ENCODE data around the gene MYBBP1A. TPM values are rescaled to one million over a fixed set of nuclear protein-coding genes. Genes with fewer than 3 reads are reported as not detected.
"Not testable (repeated sequence)": the region's sequence is repeated elsewhere in the genome, so short reads cannot be mapped to it uniquely, and the experiment has no call there.

The MYBBP1A gene
- 28.3 TPM for polyA plus RNA-seq (ENCODE audit: insufficient read length)

DNA sequence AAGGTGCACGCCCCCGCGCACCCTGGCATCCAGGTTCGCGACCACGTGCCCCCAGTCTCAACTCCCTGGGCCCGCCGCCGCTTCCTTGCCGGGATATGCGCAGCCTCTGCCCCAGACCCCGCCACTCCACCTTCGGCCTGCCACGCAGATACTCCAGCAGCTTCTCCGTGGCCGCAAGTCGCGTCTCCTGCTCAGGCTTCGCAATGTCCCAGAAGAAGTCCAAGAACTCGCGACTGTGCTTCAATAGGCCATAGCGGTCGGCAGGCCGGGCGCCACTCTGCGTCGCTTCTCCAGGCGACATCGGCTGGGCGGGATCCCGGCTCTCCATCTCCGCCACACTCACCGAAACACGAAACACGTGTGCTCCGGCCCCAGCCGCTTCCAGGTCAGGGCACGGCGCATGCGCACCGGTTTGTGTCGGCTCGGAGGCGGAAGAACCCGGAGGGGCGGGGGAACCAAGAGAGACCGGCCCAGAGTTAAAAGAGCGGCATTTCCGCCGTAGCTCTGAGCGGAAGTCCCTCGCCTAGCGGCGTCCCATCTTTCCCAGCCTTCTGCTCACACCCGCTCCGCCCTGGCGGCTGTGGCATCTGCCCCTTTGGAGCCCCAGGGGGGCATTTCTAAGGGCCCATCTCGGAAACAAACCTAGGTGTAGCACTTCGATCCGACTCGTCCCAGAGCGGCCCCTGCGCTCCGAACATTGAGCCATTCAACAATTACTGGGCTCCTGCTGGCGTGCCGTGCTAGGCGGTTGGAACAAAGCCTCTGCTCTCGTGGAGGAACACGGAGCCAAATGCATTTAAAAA lies at the start of gene MYBBP1A:
MYBBP1A (minus strand) TSS at position 388 of the 803 bp plus-strand sequence; CDS start at position 328, 60 bp downstream.
- DNase-seq (ENCODE audit: low read depth): peak; percentile 90

DNA sequence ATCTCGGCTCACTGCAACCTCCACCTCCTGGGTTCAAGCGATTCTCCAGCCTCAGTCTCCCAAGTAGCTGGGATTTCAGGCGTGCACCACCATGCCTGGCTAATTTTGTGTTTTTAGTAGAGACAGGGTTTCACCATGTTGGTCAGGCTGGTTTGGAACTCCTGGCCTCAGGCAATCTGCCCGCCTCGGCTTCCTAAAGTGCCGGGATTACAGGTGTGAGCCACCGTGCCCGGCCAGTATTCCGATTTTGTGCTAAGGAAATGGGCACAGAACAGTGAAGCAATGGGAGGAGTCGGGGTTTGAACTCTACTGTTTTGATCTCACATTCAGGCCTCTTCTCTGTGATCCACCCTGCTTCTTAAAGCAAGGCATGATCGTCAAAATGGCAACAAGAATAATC lies 49.6 kb upstream of the MYBBP1A start:
- DNase-seq (ENCODE audit: low read depth): not testable (repeated sequence)

- no peak for DNase-seq (ENCODE audit: low read depth)
Measured at GRCh38 chr17:4604111-4604644, 49.0 kb upstream of the MYBBP1A start.

DNA sequence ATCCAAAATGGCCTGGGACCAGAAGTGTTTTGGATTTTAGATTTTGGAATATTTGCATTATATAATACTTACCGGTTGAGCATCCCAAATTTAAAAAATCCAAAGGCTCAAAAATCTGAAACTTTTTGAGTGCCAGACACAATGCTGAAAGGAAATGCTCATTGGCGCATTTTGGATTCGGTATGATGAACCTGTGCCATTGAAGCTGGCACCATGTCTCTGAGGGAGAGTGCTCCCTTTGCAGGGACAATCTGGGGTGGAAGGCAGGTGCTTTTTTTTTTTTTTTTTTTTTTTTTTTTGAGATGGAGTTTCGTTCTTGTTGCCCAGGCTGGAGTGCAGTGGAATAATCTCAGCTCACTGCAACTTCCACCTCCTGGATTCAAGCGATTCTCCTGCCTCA lies 46.9 kb upstream of the MYBBP1A start:
- DNase-seq (ENCODE audit: low read depth): no peak

DNA sequence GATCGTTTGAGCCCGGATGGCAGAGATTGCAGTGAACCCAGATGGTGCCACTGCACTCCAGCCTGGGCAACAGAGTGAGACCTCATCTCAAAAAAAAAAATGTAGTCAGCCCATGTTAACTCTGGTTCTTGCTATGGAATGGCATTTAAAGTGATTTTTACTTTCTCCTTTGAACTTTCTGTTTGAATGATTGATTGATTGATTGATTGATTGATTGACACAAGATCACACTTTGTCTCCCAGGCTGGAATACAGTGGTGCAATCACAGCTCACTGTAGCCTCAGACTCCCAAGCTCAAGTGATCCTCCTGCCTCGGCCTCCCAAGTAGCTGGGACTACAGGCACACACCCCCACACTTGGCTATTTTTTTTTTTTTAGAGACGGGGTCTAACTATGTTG lies 46.1 kb upstream of the MYBBP1A start:
- no peak for DNase-seq (ENCODE audit: low read depth)

- no peak for DNase-seq (ENCODE audit: low read depth)
Measured at GRCh38 chr17:4600563-4600962, 45.4 kb upstream of the MYBBP1A start.

- DNase-seq (ENCODE audit: low read depth): no peak
Measured at GRCh38 chr17:4599505-4600281, 44.5 kb upstream of the MYBBP1A start.

DNA sequence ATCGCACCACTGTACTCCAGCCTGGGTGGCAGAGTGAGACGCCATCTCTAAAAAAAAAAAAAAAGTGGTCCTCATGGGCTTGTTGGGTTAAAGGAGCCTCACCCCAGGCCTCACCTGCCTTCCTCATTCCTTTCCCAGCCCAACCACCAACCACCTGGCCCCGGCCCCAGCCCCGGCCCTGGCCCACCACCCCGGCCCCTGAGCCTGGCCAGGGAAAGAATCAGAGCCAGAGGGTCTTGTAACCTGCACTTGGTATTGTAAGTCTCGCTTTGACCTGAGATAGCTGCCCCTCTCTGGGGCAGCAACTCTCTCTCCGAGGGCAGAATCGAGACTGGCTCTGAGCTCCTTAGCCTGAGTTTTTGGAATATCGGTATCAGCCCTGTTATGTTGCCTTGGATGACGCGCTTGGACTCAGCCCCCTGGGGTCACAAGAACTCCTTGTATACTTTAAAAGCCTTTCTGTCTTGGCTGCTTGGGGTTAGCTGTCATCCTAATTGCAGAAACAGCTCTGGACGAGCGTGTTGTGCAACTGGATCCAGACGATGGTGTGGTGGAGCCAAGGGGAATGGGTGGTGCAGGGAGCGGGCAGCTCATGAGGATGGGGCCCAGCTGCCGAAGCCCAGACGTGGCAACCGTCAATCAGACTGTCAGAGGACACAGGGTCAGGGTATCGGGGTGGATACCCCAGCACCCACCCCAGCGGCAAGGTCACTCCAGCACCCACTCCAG lies 43.8 kb upstream of the MYBBP1A start:
- DNase-seq (ENCODE audit: low read depth): no peak

GRCh38 chr17:4597975-4598374 lies 42.8 kb upstream of the MYBBP1A start:
- no peak for DNase-seq (ENCODE audit: low read depth)

- DNase-seq (ENCODE audit: low read depth): no peak
Measured at GRCh38 chr17:4596636-4597380, 41.6 kb upstream of the MYBBP1A start.

DNA sequence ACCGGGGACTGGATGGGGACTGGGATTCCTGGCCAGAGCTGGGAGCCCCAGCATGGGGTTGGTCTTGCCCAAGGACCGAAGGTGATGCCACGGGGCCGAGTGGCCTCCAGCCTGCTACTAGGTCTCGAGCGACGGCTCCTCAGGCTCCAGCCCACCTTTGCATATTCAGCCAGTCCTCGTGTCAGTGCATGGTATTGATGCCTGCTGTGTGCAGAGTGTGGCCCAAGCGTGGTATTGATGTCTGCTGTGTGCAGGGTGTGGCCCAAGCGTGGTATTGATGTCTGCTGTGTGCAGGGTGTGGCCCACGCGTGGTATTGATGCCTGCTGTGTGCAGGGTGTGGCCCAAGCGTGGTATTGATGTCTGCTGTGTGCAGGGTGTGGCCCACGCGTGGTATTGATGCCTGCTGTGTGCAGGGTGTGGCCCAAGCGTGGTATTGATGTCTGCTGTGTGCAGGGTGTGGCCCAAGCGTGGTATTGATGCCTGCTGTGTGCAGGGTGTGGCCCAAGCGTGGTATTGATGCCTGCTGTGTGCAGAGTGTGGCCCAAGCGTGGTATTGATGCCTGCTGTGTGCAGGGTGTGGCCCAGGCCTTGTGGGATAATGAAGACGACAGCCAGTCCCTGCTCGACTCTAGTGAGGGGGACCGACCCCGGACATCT lies 40.6 kb upstream of the MYBBP1A start:
- not testable (repeated sequence) for DNase-seq (ENCODE audit: low read depth)

DNA sequence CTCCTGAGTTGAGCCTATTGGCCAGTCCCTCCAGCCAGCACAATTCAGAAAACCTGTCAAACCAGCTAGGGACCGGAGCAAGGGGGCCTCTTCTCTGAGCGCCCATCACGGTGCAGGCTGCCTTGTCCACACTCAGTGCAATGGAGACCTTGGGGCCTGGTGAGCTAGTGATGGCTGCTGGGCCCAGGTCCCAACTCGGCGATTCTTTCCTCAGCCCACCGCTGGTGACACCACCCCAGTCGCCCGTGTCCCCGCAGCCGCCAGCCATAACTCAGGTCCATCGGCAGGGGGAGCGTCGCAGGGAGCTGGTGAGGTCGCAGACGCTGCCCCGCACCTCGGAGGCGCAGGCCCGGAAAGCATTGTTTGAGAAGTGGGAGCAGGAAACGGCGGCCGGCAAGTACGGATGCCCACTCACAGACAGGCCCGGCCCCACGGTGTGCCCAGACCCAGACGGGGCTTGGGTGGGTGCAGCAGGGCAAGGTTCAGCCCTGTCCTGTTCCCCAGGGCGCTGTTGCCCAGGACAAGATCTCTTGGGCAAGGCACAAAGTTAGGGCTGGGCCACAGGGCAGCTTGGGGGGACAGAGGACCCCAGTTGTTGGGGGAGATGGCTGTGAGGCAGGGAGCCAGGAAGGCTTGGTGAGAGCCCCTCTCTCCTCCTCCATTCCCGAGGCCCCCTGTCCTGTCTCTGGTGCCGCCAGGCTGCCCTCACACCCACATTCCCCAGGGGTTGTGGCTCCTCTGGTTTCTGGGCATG lies 39.9 kb upstream of the MYBBP1A start:
- no peak for DNase-seq (ENCODE audit: low read depth)

DNA sequence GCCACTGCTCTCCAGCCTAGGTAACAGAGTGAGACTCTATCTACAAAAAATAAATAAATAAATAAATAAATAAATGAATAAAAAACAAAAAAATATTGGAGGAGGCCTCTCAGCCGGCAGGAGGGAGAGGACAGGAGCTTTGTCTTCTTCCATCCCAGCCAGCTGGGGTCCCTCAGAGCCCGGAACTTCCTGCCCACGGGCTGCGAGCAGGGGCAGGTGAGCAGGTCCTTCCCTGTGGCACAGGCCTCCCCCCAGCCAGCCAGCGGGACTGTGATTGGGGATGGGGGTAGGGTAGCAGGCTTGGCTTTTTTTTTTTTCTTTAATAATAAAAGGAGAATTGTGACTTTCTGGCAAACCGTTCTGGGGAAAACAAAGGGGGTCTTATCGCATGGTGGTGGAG lies 39.2 kb upstream of the MYBBP1A start:
- no peak for DNase-seq (ENCODE audit: low read depth)

- DNase-seq (ENCODE audit: low read depth): no peak
Measured at GRCh38 chr17:4593021-4593421, 37.8 kb upstream of the MYBBP1A start.

DNA sequence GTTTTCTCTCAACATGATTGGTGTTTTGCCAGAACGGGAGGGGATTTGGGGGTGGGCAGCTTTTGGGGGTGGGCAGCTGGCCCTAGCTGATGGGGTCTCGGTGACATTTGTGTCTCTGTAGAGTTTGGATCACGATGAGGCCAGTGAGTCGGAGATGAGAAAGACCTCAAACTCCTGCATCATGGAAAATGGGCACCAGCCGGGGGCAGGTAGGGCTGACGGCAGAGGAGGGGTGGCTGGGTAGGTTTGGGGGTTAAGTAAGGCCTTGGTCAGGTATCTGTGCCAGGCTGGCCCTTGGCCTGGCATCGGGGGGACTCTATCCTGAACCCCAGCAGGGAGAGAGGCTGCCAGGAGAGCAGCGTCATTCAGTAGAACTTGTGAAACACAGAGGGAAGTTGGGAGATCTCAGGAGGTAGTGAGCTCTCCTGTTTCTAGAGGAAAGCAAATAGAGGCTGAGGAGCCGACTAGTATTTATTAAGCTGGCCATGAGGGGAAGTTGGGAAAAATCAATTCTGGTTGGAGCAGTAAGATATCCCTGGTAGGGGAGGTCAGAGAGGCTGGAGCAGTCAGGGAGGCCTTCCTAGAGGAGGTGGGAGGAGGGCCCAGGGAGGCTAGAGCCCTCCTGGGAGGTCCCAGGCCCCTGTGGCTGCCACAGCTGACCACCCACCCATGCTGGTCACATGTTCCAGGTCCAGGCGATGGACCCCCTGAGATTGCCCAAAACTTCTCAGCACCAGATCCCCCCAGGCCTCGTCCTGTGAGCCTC lies 37.2 kb upstream of the MYBBP1A start:
- no peak for DNase-seq (ENCODE audit: low read depth)

GRCh38 chr17:4591529-4591928 lies 36.3 kb upstream of the MYBBP1A start:
- no peak for DNase-seq (ENCODE audit: low read depth)

- DNase-seq (ENCODE audit: low read depth): no peak
Measured at GRCh38 chr17:4590981-4591453, 35.8 kb upstream of the MYBBP1A start.

GRCh38 chr17:4590042-4590441 lies 34.9 kb upstream of the MYBBP1A start:
- DNase-seq (ENCODE audit: low read depth): not testable (repeated sequence)
